Activated CD4-positive, CD25-positive, alpha-beta regulatory T cell treated with anti-CD3 and anti-CD28 coated beads, Interleukin-2, amount 50 U/mL, for 72 hours (primary cell): ENCODE results near the gene CALN1.

Source experiments
- DNase-seq: peaks from one replicate; pipeline ENCODE4 v3.0.0; 2021

Gene CALN1

GRCh38 chr7:72170475-72170874, 241.7 kb downstream of the CALN1 start:
- DNase-seq, result no peak

GRCh38 chr7:72163271-72163670, 248.9 kb downstream of the CALN1 start:
- DNase-seq, result no peak

- DNase-seq, result no peak
These were observed 250.6 kb downstream of the CALN1 start for GRCh38 chr7:72161534-72161933.

- DNase-seq, result no peak
These were observed 252.2 kb downstream of the CALN1 start for GRCh38 chr7:72159911-72160310.

- DNase-seq, result no peak
These were observed 255.5 kb downstream of the CALN1 start for GRCh38 chr7:72156671-72157070.

GRCh38 chr7:72153132-72153512, 259.0 kb downstream of the CALN1 start:
- DNase-seq, result no peak

GRCh38 chr7:72152161-72153131, 259.7 kb downstream of the CALN1 start:
- DNase-seq, result no peak

- no peak for DNase-seq
These were observed 271.6 kb downstream of the CALN1 start for GRCh38 chr7:72140566-72140965.

- no peak for DNase-seq
These were observed 285.0 kb downstream of the CALN1 start for GRCh38 chr7:72127136-72127535.

- DNase-seq, result no peak
These were observed 288.2 kb downstream of the CALN1 start for GRCh38 chr7:72123913-72124312.

- no peak for DNase-seq
These were observed 293.8 kb downstream of the CALN1 start for GRCh38 chr7:72118366-72118765.

- DNase-seq, result no peak
These were observed 298.0 kb downstream of the CALN1 start for GRCh38 chr7:72114129-72114528.

GRCh38 chr7:72112992-72113391, 299.1 kb downstream of the CALN1 start:
- DNase-seq, result no peak

- no peak for DNase-seq
These were observed 299.6 kb downstream of the CALN1 start for GRCh38 chr7:72112530-72112929.

GRCh38 chr7:72111086-72111485, 301.1 kb downstream of the CALN1 start:
- no peak for DNase-seq

- no peak for DNase-seq
These were observed 302.6 kb downstream of the CALN1 start for GRCh38 chr7:72109566-72109965.

- no peak for DNase-seq
These were observed 305.7 kb downstream of the CALN1 start for GRCh38 chr7:72106405-72106804.

GRCh38 chr7:72101444-72101843, 310.7 kb downstream of the CALN1 start:
- DNase-seq, result no peak

GRCh38 chr7:72099784-72100183, 312.4 kb downstream of the CALN1 start:
- DNase-seq, result no peak

GRCh38 chr7:72098807-72099580, 313.1 kb downstream of the CALN1 start:
- no peak for DNase-seq

- DNase-seq, result no peak
These were observed 314.9 kb downstream of the CALN1 start for GRCh38 chr7:72097226-72097625.

GRCh38 chr7:72092769-72093168, 319.4 kb downstream of the CALN1 start:
- DNase-seq, result no peak

- DNase-seq, result no peak
These were observed 324.2 kb downstream of the CALN1 start for GRCh38 chr7:72087926-72088325.
